HEK293 (cell line): Measurements from ENCODE around the gene KRT4.

Experiments
- CTCF ChIP-seq: fragments of 450-650 bp; formaldehyde crosslinking; IDR thresholded peaks from 2 replicates; pipeline ENCODE4 v1.5.1; 2016; ENCODE audit warnings: missing biosample characterization, missing genetic modification characterization
- GLI4 ChIP-seq: fragments of 450-650 bp; formaldehyde crosslinking; IDR thresholded peaks from 2 replicates; pipeline ENCODE4 v1.5.1; 2016; ENCODE audit warnings: missing biosample characterization, missing genetic modification characterization
- ZBTB44 ChIP-seq: fragments of 450-650 bp; IDR thresholded peaks from 2 replicates; pipeline ENCODE4 v1.5.1; 2018; ENCODE audit warnings: missing biosample characterization, mild to moderate bottlenecking, missing genetic modification characterization
- ZNF513 ChIP-seq: fragments of 450-650 bp; IDR thresholded peaks from 2 replicates; pipeline ENCODE4 v1.5.1; 2018; ENCODE audit warnings: missing biosample characterization, missing genetic modification characterization
- ZNF558 ChIP-seq: fragments of 450-650 bp; formaldehyde crosslinking; IDR thresholded peaks from 2 replicates; pipeline ENCODE4 v1.5.1; 2016; ENCODE audit warnings: missing biosample characterization, missing genetic modification characterization
- ZNF596 ChIP-seq: fragments of 450-650 bp; IDR thresholded peaks from 2 replicates; pipeline ENCODE4 v1.5.0; 2018; ENCODE audit warnings: missing biosample characterization, mild to moderate bottlenecking, missing genetic modification characterization, moderate library complexity
- ZNF776 ChIP-seq: fragments of 450-650 bp; formaldehyde crosslinking; IDR thresholded peaks from 2 replicates; pipeline ENCODE4 v1.5.0; 2017; ENCODE audit warnings: missing biosample characterization, missing genetic modification characterization, borderline replicate concordance

- TF ChIP-seq CTCF (tag by site-specific recombination) (no peak), GLI4 (tag by site-specific recombination) (no peak), ZNF513 (tag by site-specific recombination) (no peak), ZNF776 (tag by site-specific recombination) (no peak), ZNF558 (tag by site-specific recombination) (no peak), ZBTB44 (tag by site-specific recombination) (no peak), ZNF596 (tag by site-specific recombination) (no peak)
Measured at GRCh38 chr12:52795694-52796428, 18.1 kb downstream of the KRT4 start, which contains the start of gene KRT3.
